ENCODE measurements around the gene ZC3H13.

ZC3H13 gene, protein sequence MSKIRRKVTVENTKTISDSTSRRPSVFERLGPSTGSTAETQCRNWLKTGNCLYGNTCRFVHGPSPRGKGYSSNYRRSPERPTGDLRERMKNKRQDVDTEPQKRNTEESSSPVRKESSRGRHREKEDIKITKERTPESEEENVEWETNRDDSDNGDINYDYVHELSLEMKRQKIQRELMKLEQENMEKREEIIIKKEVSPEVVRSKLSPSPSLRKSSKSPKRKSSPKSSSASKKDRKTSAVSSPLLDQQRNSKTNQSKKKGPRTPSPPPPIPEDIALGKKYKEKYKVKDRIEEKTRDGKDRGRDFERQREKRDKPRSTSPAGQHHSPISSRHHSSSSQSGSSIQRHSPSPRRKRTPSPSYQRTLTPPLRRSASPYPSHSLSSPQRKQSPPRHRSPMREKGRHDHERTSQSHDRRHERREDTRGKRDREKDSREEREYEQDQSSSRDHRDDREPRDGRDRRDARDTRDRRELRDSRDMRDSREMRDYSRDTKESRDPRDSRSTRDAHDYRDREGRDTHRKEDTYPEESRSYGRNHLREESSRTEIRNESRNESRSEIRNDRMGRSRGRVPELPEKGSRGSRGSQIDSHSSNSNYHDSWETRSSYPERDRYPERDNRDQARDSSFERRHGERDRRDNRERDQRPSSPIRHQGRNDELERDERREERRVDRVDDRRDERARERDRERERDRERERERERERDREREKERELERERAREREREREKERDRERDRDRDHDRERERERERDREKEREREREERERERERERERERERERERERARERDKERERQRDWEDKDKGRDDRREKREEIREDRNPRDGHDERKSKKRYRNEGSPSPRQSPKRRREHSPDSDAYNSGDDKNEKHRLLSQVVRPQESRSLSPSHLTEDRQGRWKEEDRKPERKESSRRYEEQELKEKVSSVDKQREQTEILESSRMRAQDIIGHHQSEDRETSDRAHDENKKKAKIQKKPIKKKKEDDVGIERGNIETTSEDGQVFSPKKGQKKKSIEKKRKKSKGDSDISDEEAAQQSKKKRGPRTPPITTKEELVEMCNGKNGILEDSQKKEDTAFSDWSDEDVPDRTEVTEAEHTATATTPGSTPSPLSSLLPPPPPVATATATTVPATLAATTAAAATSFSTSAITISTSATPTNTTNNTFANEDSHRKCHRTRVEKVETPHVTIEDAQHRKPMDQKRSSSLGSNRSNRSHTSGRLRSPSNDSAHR (N-terminal part only)

DNA sequence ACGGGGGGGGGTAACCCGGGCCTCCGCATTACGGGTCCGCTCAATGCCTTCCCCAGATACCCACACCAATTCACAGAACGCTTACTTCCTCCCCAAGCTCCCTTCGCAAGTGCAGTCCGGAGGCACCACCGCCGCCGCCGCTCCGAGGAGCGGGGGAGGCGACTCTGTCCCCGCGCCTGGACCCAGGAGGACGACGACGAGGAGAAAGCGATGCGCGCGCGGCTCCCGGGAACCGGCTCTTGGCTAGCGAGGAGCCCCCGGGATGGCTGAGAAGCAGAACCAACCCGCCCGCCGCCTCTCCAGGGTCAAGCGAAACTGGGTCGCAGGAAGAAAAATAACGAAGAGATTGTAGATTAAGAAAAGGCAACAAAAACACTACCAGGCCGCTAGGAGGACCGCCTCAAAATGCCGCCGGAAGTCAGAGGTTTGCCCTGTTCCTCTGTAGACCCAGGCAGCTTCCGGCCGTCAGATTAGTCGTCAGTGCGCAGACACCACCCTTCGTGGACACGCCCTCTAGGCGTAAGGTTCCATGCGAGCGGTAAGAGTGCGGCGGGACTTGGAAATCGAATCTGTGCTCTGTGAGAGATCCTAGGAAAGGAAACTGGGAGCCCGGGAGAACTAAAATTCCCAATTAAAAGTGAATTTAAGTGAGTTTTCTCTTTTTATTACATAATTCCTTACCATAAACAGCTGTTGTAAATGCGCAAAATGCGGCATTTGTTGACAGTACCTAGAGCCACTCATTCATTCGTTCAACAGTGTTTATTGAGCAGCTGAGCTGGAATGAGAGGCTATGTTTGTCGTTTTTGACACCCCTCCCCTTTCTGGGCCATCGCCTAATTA is at the start of gene ZC3H13:
Gene ZC3H13, minus strand, starts transcription at position 428 of the 843 bp plus-strand sequence. CDS start 7,239 bp downstream, outside the sequence.
- ATAC-seq: peak; percentile 100

DNA sequence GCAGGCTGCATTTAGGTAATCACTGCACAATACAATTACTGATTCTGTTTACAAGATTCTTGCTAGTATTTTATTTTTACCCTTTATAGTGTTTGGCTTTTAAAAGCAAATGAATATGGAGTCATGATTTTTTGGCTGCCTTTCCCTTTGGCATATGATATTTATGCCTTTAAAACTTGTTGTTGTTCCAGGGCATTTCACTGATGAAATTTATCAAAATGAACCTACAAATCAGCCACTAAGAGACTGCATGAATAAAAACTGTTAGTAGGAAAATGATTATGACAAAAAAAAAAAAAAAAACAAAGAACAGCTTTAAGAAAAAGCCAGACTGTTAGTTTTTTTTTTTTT is 49.7 kb upstream of the ZC3H13 start:
- ATAC-seq: no peak

DNA sequence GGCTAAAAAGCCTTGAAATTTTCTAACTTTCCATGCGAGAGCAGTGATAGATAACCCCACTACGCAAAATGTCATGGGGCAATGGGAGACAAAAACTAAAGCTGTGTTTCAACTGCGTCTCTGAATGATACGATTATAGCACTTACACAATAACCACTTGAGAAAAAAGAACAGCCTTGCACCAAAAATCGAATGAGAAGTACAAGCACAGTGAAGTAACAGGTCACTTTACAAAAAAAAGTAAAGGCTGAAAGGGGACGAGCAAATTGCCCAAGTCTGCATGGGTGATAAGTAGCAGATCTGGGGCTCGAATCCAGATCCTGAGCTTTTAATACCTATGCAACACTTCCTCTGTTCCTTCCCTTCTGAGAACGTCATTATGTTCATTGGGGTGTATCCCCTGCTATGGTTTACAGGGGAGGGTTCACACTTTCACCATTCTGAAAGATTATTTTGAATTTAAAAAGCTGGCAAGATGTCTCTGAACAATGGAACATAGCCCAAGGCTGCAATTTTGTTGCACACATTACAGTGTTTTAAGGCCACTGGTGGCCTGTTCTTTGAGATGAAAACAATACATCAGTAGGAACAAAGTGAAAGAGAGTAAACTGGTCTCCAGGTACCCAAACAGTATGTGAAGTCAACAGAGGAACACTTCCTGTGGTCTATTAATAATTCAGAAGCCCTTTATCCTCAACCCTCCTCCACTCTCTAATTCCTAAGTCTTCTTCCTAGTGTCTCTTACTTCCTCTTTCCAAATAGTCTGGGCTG is 49.1 kb upstream of the ZC3H13 start:
- no peak for ATAC-seq

DNA sequence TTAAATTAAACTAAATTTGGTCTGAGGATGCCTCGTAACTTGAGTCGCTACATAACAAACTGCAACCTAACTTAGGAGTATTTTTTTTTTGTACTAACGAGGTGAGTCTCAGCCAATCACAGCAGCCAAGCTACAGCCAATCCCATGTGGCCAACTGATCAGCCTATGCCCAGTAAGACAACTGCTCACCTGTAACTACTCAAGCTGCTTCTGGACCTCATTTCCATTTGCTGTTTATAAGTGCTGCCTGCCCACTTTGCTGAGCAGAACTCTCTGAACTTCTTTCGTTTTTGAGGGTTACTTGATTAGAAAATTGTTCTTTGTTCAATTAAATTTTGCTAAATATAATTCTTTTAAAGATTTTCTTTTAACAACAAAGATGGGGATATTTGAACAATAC is 48.5 kb upstream of the ZC3H13 start:
- no peak for ATAC-seq

DNA sequence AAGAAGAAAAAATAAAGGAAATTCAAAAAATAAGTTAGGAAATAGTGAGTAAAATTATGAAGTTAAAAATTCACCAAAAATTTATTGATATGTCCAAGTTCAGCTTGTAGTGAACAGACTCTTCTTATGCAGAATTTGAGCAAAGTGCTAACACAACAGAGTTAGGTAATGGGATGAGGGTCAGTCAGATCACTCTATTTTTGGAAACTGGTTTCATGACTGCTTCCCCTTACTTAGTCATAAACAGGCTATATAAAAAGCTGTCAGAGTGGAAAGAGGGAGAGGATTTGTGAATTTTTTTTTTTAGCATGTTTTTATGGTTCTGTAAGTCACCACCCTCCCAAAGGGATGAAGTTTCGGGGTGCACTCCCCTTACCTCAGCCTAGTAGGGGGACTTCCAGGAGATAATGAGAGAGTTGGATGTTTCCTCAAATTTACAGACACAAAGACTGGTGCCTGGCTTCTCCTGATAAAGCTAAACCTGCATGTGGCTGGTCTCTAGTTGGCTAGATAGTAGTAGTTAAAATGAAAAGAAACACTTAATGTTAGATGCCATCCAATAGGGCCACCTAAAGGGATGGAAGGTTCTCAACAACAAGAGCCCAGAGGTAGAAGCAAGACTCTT is 47.8 kb upstream of the ZC3H13 start:
- no peak for ATAC-seq

DNA sequence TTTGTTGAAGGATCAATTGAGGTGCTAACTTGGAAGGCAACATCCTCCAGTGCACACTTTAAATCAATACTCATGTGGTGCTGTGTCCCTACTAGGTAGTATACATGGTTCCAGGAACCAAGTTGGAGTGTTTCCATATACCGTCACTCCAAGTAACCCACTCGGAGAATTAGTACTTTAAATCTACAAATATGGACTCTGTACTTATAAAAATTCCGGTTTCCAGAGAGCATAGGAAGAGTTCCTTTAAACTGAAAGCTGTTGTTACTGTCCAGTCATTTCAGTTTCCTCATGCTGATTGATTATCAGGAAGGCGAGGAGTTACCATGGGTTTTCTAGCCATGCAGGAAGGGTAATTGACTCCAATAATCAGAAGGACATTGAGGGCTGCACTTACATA is 45.1 kb upstream of the ZC3H13 start:
- ATAC-seq: no peak

DNA sequence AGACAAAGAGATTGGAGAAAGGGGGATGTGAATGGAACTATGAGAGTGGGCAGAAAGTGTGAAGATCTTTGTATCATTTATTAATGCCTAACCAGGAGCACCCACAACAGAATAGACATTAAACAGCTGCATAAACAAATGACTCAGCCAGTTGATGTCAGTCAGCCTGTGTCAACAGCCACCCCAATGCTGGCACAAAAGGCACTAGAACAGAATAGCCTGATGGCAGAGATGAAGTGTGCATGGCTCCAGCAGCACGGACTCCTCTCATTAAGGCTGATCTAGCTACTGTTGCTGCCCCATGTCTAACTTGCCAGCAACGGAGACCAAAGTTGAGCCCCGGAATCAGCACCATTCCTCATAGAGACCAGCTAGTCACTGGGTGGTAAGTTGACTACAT is 44.5 kb upstream of the ZC3H13 start:
- ATAC-seq: no peak

DNA sequence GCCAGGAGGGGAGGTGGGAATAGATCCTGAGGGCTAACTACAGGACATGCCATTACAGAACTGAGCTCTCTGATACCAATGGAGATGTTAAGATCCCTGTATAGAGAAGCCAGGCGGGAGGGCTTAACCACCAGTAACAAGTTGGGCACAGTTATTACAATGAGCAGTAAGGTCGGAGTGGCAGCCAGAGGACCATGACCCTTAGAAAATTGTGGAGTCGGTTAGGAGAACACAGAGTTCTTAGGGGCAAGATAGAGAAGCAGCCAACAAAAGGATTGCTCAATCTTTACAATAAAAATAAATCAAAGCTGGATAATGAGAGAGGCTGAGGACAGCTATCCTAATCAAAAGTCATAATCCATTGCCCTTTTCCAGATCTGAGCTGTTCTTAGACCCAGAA is 41.9 kb upstream of the ZC3H13 start:
- ATAC-seq: no peak

DNA sequence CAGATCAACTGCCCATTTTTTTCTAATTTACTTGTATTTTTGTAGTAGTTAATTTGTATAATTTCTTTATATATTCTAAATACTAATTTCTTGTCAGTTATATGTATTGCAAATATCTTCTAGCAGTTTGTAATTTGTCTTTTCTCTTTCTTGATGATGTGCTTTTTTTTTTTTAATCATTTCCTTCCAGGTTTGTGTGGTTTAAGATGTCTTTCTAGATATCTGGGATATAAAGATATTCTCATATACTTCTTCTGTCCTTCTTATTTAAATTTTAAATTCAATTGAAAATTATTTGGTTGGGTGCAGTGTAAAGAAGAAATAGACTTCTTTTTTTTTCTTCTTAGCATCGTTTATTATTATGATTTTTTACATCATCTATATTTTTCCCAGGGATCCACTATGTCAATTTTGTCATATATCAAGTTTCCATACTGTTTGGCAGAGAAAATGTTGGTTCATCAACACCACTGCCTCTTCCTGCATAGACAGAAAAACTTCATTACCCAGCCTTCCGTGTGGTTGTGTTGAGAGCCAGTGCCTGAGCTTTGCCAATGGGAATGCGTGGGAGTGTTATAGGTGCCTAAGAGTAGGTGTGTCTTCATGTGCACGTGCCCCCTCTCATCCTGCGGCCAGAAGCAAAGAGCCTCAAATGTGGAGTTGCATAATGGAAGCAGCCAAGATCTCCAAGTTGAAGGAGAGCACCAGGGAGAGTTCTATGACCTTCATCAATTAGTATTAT is 36.4 kb upstream of the ZC3H13 start:
- ATAC-seq: no peak

DNA sequence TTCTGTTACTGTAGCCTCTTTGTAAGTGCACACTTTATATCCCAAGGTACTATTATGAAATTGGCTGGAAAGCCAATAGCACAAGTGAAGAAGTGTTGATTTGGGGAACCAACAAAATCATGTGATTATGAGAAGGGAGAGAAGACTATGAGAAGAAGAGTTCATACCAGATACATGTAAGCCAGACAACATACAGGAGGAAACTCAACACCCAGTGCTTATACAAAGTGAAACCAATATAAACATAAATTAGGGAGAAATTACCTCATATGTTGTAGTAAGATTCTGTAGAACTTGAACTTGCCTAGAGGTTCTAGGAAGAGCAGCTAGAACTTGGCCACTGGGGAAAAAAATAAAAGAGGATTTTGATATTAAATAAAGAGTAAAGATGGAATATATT is 34.9 kb upstream of the ZC3H13 start:
- ATAC-seq: no peak

DNA sequence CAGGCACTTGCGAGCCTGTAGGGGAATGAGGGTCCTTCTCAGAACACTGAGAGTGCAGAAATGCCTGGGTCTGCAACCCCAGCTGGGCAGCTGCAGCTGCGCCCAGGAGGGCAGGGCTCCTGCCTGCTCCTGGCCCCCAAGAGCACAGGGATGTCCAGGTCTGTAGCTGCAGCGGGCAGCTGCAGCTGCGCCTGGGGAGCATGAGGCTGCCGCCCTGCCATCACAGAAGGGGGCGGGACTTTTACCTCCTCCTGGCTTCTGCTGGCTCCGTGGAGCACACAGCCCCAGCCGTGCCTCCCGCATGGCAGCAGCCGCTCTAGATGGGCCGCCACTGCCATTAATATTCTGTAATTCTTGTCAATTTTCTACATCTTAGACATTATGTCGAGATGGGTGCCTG is 34.4 kb upstream of the ZC3H13 start:
- no peak for ATAC-seq

DNA sequence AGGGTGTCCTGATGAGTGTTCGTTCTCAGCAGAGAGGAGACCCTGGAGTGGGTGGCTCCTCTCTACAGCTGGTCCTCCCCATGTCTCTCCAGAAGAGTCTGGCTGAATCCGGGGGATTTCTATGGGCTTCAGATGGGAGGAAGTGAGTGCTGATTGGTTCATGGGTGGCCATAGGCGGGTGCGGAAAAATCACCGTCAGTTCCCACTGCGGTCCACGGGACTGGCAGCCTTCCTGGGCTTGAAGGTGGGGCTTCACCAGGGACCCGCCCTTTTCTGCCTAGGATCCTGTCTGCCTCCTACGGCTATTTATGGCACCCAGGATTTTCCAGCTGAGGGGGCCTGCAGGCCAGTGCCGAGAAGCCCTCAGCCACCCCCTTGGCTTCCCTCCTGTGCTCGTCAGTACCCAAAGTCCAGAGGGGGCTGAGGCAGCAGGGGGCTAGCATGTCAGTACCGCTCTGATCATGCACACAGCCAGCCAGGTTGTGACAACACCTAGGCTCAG is 33.9 kb upstream of the ZC3H13 start:
- ATAC-seq: no peak

DNA sequence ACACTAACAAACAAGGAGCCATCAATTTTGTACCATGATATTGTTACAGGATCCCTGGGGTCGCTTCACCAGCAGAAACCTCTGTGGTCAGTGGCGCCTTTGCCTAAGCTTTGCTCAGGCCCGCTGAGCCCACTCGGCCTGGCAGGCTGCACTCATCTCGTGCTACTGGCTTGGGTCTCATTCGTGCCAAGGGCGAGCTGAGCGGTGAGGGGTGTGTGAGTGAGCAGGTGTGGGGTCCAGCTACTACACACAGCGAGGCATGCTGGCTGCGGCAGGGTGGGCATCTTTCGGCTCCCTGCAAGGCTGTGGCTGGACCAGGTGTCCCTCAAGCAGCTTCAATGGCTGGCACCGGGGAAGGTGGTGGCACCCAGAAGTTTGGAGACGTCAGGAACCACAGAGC is 33.2 kb upstream of the ZC3H13 start:
- no peak for ATAC-seq

DNA sequence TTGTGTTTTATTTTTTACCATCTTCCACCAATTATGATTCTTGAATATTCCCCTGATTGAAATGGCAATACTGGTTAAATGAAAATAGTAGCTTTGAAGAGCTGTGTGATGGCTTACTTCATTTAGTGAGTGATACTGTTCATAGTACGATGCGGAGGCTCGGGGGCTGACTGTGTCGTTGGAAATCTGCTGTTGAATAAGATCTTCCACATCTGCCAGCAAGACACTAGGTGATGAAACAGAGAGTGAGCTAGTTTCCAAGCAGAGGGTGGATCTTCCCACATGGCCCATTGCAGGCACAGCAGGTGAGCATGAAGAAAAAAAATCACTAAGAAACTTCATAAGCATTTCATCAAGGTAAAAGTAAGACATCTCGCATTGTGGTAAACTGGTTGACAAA is 29.8 kb upstream of the ZC3H13 start:
- no peak for ATAC-seq

DNA sequence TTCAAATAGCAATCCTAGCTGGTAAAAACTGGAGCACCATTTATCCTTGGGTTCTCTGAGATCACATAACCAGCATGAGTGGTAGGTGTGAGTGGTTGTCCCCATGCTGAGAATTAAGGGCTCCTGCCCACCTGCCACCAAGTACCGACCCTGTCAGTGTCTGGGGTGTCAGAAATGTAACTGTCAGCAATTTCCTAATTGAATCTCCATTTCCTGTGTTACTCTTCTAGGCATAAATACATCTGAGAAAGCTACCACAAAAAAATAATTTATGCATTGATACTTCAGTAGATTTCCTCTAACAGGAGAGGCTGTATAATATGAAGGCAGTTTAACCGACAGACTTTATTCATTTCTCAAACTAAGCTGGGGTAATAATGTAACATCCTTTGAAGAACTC is 27.2 kb upstream of the ZC3H13 start:
- ATAC-seq: no peak

DNA sequence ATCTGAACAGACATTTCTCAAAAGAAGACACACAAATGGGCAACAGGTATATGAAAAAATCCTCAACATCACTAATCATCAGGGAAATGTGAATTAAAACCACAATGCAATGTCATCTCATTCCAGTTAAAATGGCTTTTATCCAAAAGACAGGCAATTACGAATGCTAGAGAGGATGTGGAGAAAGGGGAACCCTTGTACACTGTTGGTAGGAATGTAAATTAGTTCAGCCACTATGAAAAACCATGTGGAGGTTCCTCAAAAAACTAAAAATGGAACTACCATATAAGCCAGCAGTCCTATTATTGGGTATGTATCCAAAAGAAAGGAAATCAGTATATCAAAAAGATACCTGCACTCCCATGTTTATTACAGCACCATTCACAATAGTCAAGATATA is 24.7 kb upstream of the ZC3H13 start:
- no peak for ATAC-seq

DNA sequence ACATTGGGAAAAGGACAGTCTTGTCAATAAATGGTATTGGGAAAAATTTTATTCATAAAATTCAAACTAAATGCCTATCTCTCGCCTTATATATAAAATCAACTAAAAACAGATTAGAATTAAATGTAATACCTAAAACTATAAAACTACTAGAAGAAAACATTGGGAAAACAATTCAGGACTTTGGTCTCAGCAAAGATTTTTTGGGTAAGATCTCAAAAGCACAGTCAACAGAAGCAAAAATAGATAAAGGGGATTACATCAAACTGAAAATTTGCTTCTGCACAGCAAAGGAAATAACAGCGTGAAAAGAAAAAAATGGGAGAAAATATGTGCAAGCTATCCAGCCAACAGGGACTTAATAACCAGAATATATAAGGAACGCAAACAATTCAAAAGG is 24.3 kb upstream of the ZC3H13 start:
- ATAC-seq: no peak

DNA sequence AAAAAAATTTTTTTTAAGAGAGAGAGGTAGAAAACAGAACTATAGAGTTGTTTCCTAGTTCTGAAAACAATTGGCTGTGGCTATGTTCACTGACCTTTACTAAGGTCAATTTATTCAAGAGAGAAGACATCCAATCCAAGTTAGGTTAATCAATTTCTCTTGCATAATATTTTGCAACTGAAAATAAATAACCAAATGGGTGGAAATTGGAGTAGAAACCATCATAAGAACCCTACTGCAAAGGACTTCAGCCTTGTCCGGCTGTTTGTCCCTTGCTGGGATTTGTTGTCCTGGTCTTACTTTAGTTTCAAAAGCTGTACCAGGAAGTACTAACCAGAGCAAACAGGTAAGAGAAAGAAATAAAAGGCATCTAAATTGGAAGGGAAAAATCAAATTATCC is 23.3 kb upstream of the ZC3H13 start:
- ATAC-seq: no peak

DNA sequence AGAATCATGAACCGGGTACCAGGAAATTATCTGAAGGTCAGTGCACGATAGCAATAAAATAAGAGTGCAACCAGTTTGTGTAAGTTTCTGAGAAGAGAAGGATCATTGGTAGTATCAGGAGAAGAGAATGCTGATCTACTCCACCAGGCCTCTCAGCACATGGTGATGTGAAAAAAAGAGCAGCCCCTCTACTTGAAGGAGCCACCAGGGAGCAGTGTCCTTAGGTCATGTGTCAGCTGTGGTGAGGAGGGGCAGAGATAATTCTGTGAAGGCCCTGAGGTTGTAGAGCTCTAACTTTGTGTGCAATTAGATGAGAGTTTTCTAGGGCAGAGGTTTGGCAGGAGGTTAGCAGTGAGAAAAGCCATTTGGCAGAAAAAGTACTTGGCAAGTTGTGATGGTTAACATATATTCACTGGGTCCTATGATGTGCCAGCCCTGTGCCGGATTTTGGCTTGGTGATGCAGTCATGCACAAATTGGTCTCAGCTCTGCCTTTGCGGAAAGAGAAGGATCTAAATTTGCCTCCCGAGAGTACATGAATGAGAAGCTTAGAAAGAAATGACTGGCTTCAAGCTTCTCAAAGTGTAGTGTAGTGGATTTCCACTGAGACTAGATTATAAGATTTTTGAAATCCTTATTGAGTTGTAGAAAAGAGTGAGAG is 19.2 kb upstream of the ZC3H13 start:
- ATAC-seq: no peak

DNA sequence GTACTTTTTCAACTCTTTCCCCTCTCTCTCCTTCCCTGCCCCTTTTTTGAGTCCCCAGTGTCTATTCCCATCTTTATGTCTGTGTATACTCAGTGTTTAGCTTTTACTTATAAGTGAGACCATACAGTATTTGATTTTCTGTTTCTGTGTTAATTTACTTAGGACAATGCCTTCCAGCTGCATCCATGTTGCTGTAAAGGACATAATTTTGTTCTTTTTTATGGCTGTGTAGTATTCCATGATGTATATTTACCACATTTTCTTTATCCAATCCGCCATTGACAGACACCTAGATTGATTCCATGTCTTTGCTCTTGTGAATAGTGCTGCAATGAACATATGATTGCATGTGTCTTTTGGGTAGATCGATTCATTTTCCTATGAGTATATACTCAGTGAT is 10.7 kb upstream of the ZC3H13 start:
- no peak for ATAC-seq

Measured in activated CD4-positive, CD25-positive, alpha-beta regulatory T cell treated with anti-CD3 and anti-CD28 coated beads, Interleukin-2, amount 50 U/mL, for 24 hours (primary cell).